ENCODE measurements around the gene ITSN1.

Gene ITSN1

GRCh38 chr21:33940881-33941245 lies 298.6 kb downstream of the ITSN1 start:
- DNase-seq, result no peak

- DNase-seq, result no peak
Measured at GRCh38 chr21:33942426-33942825, 300.1 kb downstream of the ITSN1 start.

- DNase-seq, result no peak
Measured at GRCh38 chr21:33943293-33943692, 301.0 kb downstream of the ITSN1 start.

GRCh38 chr21:33944185-33944763 lies 302.0 kb downstream of the ITSN1 start:
- no peak for DNase-seq

- no peak for DNase-seq
Measured at GRCh38 chr21:33945652-33946270, 303.5 kb downstream of the ITSN1 start.

- DNase-seq, result peak; percentile 72
Measured at GRCh38 chr21:33947451-33948095, 305.3 kb downstream of the ITSN1 start.

GRCh38 chr21:33948096-33948950 lies 306.0 kb downstream of the ITSN1 start:
- DNase-seq, result peak; percentile 72

GRCh38 chr21:33948951-33949444 lies 306.7 kb downstream of the ITSN1 start:
- no peak for DNase-seq
